ENCODE data around the gene BRCA1.
"Not testable (repeated sequence)": the region's sequence is repeated elsewhere in the genome, so short reads cannot be mapped to it uniquely, and the experiment has no call there.

Gene BRCA1

GRCh38 chr17:43068570-43069367, 56.4 kb downstream of the BRCA1 start:
- DNase-seq, result no peak

DNA sequence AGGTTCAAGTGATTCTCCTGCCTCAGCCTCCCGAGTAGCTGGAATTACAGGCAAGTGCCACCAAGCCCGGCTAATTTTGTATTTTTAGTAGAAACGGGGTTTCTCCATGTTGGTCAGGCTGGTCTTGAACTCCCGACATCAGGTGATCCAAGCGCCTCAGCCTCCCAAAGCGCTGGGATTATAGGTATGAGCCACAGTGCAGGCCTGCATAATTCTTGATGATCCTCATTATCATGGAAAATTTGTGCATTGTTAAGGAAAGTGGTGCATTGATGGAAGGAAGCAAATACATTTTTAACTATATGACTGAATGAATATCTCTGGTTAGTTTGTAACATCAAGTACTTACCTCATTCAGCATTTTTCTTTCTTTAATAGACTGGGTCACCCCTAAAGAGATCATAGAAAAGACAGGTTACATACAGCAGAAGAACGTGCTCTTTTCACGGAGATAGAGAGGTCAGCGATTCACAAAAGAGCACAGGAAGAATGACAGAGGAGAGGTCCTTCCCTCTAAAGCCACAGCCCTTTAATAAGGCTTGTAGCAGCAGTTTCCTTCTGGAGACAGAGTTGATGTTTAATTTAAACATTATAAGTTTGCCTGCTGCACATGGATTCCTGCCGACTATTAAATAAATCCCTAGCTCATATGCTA, 62.1 kb downstream of the BRCA1 start:
- no peak for DNase-seq

DNA sequence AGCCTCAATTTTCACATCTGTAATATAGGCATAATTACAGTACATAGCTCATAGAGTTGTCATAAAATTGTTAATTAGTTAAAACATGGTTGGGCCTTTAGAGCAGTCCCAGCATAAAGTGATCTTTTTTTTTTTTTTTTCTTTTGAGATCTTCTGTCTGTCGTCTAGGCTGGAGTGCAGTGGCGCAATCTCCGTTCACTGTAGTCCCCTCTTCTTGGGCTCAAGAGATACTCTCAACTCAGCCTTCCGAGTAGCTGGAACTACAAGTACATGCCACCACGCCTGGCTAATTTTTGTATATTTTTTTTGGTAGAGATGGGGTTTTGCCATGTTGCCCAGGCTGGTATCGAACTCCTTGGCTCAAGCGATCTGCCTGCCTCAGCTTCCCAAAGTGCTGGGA, 69.1 kb downstream of the BRCA1 start:
- DNase-seq, result no peak

DNA sequence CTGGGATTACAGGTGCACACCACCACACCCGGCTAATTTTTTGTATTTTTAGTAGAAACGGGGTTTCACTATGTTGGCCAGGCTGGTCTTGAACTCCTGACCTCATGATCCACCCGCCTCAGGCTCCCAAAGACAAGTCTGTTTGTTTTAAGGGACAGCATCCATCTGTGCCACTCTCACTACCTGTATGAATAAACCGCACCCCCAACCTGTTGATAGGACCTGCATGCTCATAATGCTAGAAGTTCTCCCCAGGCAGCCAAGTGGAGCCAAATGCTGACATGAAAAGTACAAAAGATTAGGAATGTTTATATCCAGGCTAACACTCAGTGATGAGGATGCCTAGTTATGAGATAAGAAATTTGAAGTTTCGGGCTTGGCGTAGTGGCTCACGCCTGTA, 72.2 kb downstream of the BRCA1 start:
- DNase-seq, result not testable (repeated sequence)

DNA sequence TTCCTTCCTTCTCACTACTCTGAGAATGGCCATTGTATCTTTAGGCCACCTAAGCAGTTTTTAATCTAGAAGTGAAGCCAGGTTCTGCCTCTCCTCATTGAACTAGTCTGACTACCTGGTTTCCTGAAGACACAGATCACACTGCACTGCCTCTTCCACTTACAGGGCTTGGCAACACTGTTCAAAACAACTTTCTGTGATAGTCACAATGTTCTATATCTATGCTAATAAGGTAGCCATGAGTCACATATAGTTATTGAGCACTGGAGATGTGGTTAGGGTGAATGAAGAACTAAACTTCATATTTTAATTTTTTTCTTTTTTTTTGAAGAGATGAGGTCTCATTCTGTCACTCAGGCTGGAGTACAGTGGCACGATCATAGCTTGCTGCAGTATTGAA, 73.2 kb downstream of the BRCA1 start:
- no peak for DNase-seq

GRCh38 chr17:43044024-43044423, 81.1 kb downstream of the BRCA1 start:
- DNase-seq, result no peak

GRCh38 chr17:43043307-43043706, 81.9 kb downstream of the BRCA1 start:
- no peak for DNase-seq

DNA sequence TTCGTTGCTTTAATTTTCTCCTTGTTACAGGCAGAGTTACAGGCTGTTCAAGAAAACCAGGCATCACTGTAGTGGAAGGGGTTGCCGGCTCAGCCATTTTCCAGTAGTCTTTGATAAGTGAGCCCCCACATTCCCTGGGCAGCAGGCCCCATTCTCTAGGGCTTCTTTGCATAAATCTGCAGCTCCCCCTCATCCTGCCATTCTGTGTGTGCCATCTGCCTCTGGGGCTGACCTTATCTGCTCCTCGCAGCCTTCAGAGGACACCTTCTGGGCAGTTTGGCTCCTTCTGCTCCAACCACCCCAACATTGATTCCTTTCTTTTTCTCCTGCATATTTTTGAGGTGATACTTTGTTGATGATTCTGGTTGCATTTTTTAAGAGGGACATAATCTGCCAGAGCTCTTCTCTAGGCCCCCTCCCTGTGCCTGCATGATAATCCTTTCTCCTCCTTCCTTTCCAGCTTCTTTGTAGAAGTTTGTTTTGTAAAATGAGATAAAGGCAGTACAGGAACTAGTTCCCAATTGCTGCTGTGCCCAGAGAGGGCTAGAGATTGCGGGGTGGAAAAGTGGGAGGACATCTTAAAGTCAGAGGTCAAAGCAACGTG, 83.0 kb downstream of the BRCA1 start:
- DNase-seq, result no peak

DNA sequence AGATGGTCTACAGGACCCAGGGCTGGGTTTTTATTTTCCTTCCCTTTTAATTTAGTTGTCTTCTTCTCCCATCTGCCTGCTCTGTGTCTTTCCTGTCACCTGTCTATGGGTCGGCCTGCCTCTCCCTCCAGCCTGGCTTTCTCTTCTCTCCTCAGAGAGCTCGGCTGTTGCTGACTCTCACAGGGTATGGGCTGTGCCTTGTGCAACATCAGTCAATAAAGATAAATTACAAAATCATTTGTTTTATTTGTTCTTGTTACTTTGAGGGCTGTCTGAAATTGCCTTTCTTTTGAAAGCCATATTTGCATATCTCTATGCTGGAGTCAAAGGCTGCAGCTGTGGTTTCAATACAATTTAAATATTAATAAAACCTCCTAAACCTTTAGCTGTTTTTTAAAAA, 84.5 kb downstream of the BRCA1 start:
- no peak for DNase-seq

- no peak for DNase-seq
These were observed 85.5 kb downstream of the BRCA1 start for GRCh38 chr17:43039646-43040045.

- no peak for DNase-seq
These were observed 90.3 kb downstream of the BRCA1 start for GRCh38 chr17:43034894-43035293.

GRCh38 chr17:43033948-43034881, 90.9 kb downstream of the BRCA1 start:
- no peak for DNase-seq

- DNase-seq, result no peak
These were observed 93.5 kb downstream of the BRCA1 start for GRCh38 chr17:43031666-43032065.

GRCh38 chr17:43030137-43030767, 94.9 kb downstream of the BRCA1 start:
- DNase-seq, result no peak

DNA sequence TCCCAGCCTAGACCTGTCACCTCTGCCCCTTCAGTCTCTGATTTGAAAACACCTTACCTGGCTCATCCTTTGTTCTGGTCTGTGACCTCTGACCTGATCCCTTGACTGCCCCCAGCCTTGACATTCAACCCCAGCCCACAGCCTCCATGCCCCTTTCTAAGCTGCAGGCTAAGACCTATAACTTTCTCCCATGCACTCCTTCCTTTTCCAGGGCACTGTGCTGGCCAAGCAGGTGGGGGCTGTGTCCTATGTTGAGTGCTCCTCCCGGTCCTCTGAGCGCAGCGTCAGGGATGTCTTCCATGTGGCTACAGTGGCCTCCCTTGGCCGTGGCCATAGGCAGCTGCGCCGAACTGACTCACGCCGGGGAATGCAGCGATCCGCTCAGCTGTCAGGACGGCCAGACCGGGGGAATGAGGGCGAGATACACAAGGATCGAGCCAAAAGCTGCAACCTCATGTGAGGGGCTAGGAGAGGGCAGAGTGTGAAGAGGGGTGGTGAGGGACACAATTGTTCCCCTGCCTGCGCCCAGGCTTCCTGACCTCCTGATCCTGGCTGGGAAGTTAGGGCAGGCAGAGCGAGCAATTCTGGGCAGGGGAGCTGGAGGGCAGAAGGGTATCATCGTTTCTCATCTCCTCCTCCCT, 96.8 kb downstream of the BRCA1 start:
- DNase-seq, result no peak

DNA sequence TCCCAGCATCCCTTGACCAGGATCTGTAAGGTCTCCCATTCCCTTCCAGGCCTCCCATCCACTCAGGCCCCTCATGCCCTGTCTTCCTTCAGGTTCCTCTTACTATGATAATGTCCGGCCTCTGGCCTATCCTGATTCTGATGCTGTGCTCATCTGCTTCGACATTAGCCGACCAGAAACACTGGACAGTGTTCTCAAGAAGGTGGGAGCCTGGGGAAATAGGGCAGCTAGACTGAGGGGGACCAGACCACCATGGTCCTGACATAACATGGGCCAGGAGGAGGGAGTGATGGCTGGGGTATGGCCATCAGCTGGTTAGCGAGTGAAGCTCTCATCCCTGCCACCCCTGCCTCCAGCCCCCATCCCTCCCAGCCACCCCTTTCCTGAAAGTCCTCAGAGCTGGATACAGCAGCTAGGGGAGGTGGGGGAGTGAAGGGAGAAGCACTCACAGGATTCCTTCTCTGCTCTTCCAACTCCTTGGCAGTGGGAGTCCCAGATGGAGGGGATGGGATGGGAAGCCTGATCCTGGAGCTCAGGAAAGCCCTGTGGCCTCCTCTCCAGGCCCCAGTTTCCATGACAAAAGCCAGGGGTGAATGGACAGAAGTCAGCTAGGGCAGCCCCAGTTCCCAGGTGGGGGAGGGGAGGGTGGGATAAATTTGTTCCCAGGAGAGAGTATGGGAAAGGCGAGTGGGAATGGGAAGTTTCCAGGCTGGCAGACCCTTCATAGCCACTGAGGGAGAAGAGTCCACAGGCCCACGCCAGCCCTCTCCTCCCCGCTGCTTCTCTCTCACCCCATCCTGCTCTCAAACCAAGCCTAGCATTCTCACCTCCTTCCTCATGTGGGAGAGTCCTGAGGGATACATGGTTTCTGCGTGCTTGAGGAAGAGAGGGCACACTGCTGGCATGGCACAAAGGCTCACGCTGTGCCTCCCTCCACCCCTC, 97.8 kb downstream of the BRCA1 start:
- no peak for DNase-seq

GRCh38 chr17:43026595-43026994, 98.6 kb downstream of the BRCA1 start:
- no peak for DNase-seq

- DNase-seq, result no peak
These were observed 99.2 kb downstream of the BRCA1 start for GRCh38 chr17:43025766-43026537.

DNA sequence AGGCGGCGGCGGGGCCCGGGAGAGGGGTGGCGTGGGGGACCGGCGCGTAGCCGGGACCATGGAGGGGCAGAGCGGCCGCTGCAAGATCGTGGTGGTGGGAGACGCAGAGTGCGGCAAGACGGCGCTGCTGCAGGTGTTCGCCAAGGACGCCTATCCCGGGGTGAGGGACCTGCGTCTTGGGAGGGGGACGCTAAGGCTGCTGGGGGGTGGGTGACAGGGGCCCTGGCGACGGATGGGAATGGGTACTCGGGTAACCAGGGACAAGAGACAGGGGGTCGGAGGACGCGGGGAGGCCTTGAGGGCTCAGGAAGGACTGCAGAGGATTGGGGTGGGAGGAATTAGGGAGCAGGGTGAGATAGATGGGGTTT, 99.9 kb downstream of the BRCA1 start:
- DNase-seq, result no peak

Measured in effector CD8-positive, alpha-beta T cell (primary cell).